ENCODE results near the gene CALHM5.

GRCh38 chr6:116512111-116512559 lies 696 bp downstream of the CALHM5 start:
- TF ChIP-seq EP300 (IDR thresholded peaks at IDR 0.05) (no peak), CTCF (IDR thresholded peaks at IDR 0.05) (no peak)
